SK-N-MC (cell line): ENCODE results near the gene LRMDA.
A peak's percentile ranks its signal among the peaks of the same experiment; 100 is the strongest.

Experiments used
- DNase-seq: peaks from one replicate; pipeline ENCODE4 v3.0.0-alpha.2; 2011; ENCODE audit warnings: low read depth, low spot score
- H3K27ac ChIP-seq: fragments of 200-600 bp; sonication (generic); 2 replicates; pipeline ENCODE4 v1.5.1; 2016; ENCODE audit warnings: mixed run types
- H3K36me3 ChIP-seq: fragments of 200-600 bp; sonication (generic); 2 replicates; pipeline ENCODE4 v1.6.1; 2017; ENCODE audit warnings: antibody characterized with exemption, low read length, mixed read lengths; ENCODE audit not compliant: insufficient read depth
- H3K4me3 ChIP-seq: fragments of 200-600 bp; sonication (generic); 2 replicates; pipeline ENCODE4 v1.5.1; 2016
- H3K9ac ChIP-seq: fragments of 200-600 bp; sonication (generic); 2 replicates; pipeline ENCODE4 v1.8.0; 2017; ENCODE audit warnings: mixed run types, mixed read lengths; ENCODE audit not compliant: insufficient read length
- H3K9me3 ChIP-seq: fragments of 200-600 bp; sonication (generic); 2 replicates; pipeline ENCODE4 v1.6.1; 2017; ENCODE audit warnings: low read depth, mild to moderate bottlenecking, antibody characterized with exemption, low read length, moderate library complexity, mixed read lengths
- EZH2 ChIP-seq: fragments of 200-600 bp; sonication (generic); IDR thresholded peaks from one replicate; pipeline ENCODE4 v1.6.1; 2017; ENCODE audit warnings: antibody characterized with exemption
- FOXP2 ChIP-seq: optimal IDR thresholded peaks from 2 replicates; pipeline ENCODE3; 2011; ENCODE audit warnings: mild to moderate bottlenecking, moderate library complexity; ENCODE audit not compliant: insufficient read depth; ENCODE audit errors: extremely low read length, control extremely low read depth
- POLR2AphosphoS5 ChIP-seq: IDR thresholded peaks from 2 replicates; pipeline ENCODE4 v1.6.1; 2012; ENCODE audit warnings: mild to moderate bottlenecking, low read depth, low read length, borderline replicate concordance

The LRMDA gene

DNA sequence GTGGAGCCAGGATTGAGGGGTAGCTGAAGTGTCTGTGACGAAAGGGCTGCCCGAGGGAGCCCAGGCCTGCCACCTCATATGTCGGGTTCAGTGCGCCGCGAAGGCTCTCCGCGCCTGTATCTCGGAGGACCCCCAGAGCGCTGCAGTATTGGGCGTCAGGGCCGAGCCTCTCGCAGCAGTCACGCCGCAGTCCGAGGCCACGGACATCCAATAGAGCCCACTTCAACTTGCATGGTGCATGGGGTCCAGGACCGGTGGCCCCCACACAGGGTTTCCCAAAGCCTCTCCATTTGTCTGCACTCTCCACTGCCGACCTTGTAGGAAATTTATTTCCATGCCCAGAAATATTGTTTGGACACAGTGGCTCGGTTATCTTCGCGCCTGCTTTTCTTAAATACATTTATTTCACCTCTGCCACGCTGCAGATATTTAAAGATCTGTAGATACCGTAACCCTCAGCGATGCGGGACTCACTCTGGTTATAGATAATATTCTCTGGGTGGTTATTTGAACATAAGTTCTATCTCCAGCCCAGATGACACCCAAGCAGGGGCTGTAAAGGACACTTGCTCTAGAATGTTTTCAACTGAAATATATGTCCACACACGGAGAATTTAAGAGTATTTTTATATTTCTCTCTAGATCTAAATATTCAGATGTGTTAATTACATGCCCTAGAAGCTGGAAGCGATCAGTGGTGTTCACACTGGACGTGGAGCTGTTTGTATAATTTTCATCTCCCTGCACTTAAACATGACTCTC, 24.8 kb upstream of the LRMDA start:
- Histone ChIP-seq H3K9ac (no peak overlapping the region), H3K9me3 (no peaks in the 10 kb centered on the region), H3K36me3 (no peaks in the 10 kb centered on the region), H3K4me3 (no peak overlapping the region), H3K27ac (no peak overlapping the region)
- no peak for DNase-seq
- TF ChIP-seq FOXP2, result no peak
- no peak for TF ChIP-seq EZH2
- TF ChIP-seq POLR2AphosphoS5, result no peak

DNA sequence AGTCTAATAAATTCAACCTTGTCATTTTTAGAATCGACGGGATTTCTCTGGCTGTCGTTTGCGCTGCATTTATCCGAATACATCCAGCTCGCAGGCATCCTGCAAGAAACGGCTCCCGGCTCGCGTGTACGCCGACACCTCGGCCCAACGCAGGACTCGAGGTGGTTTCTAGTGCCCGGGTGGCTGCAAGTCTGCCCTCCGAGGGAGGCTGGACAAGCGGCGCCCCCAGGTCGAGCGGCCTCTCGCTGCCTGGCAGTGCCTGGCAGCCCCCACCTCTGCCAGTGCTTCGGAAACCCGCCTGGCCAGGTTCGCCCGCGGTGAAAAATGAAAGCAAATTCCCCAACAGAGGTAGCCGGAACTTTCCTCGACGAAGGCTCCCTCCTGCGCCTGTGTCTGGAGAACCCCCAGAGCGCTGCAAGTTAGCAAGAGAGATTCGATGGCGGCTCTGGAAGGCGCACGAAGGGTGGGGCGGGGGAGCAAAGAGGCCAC, 24.2 kb upstream of the LRMDA start:
- H3K27ac ChIP-seq, result no peak overlapping the region
- no peaks in the 10 kb centered on the region for H3K9me3 ChIP-seq
- no peak for DNase-seq
- TF ChIP-seq POLR2AphosphoS5 (no peak), FOXP2 (no peak), EZH2 (no peak)
- no peaks in the 10 kb centered on the region for H3K36me3 ChIP-seq
- no peak overlapping the region for H3K4me3 ChIP-seq
- H3K9ac ChIP-seq, result no peak overlapping the region

GRCh38 chr10:75407713-75408508, 23.5 kb upstream of the LRMDA start:
- no peak overlapping the region for H3K27ac ChIP-seq
- no peaks in the 10 kb centered on the region for H3K9me3 ChIP-seq
- no peaks in the 10 kb centered on the region for H3K36me3 ChIP-seq
- no peak overlapping the region for H3K9ac ChIP-seq
- DNase-seq, result no peak
- TF ChIP-seq POLR2AphosphoS5 (no peak), FOXP2 (no peak), EZH2 (no peak)
- peak overlapping the region; percentile 84 for H3K4me3 ChIP-seq

DNA sequence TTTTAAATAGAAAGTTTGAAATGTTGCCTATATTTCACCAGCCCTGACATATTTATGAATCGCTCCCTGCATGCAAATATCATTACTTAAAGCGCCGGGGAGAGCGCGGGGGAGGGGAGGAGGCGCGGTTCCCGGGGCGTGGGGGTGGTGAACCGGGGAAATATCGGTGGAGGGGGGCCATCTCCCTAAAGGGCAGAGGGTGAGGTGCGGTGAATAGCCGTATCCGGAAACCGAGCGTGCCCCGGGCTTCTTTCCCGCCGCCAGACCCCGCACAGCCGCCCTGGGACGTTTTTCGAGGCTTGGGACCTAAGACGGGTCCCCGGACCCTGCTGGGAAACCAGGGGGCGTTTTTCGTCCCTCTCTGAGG, 22.9 kb upstream of the LRMDA start:
- DNase-seq, result no peak
- peak overlapping the region; percentile 84 for H3K4me3 ChIP-seq
- H3K9me3 ChIP-seq, result no peaks in the 10 kb centered on the region
- no peak for TF ChIP-seq POLR2AphosphoS5
- TF ChIP-seq FOXP2, result no peak
- TF ChIP-seq EZH2, result no peak
- no peak overlapping the region for H3K27ac ChIP-seq
- no peaks in the 10 kb centered on the region for H3K36me3 ChIP-seq
- H3K9ac ChIP-seq, result peak overlapping the region; percentile 32

GRCh38 chr10:75408911-75409885, 22.2 kb upstream of the LRMDA start:
- Histone ChIP-seq H3K9me3 (no peaks in the 10 kb centered on the region), H3K36me3 (no peaks in the 10 kb centered on the region), H3K27ac (no peak overlapping the region), H3K9ac (peak overlapping the region; percentile 66), H3K4me3 (peak overlapping the region; percentile 84)
- TF ChIP-seq FOXP2 (no peak), POLR2AphosphoS5 (no peak), EZH2 (no peak)
- DNase-seq, result no peak

GRCh38 chr10:75410132-75411005, 21.1 kb upstream of the LRMDA start:
- no peak overlapping the region for H3K9ac ChIP-seq
- H3K27ac ChIP-seq, result no peak overlapping the region
- H3K9me3 ChIP-seq, result no peaks in the 10 kb centered on the region

GRCh38 chr10:75414527-75414926, 16.9 kb upstream of the LRMDA start:
- TF ChIP-seq POLR2AphosphoS5 (no peak), FOXP2 (no peak)
- no peak overlapping the region for H3K4me3 ChIP-seq
- no peaks in the 10 kb centered on the region for H3K36me3 ChIP-seq
- no peak for DNase-seq
- H3K27ac ChIP-seq, result no peak overlapping the region
- H3K9me3 ChIP-seq, result no peaks in the 10 kb centered on the region
- H3K9ac ChIP-seq, result no peak overlapping the region

More at GRCh38 chr10:75410132-75411005, 21.1 kb upstream of the LRMDA start:
- no peak for DNase-seq
- H3K36me3 ChIP-seq, result no peaks in the 10 kb centered on the region
- TF ChIP-seq POLR2AphosphoS5, result no peak
- TF ChIP-seq FOXP2, result no peak
- no peak for TF ChIP-seq EZH2
- H3K4me3 ChIP-seq, result no peak overlapping the region
